Subcutaneous adipose tissue (tissue), 4 donors: Measurements from ENCODE around the gene CCDC171. TPM values are rescaled to one million over a fixed set of nuclear protein-coding genes. Genes with fewer than 3 reads are reported as not detected.

Experiments
- CTCF ChIP-seq: fragments of 450-650 bp; IDR thresholded peaks from one replicate; pipeline ENCODE4 v1.5.1; 2016; ENCODE audit warnings: low read depth, mild to moderate bottlenecking, control low read depth, antibody characterized with exemption, moderate library complexity
- total RNA-seq, 4 donors: library from RNA; depleted of rRNA; stranded (reverse); fragments of >200 nt; gene quantifications; one replicate each; pipeline ENCODE4 v1.1.0, GENCODE V29; 2016

CCDC171 gene
- total RNA-seq, 4 donors from 2014 or later: 2.9 to 3.8 (median 3.6) TPM

GRCh38 chr9:15744196-15744595 lies 191.4 kb downstream of the CCDC171 start:
- TF ChIP-seq CTCF: no peak

DNA sequence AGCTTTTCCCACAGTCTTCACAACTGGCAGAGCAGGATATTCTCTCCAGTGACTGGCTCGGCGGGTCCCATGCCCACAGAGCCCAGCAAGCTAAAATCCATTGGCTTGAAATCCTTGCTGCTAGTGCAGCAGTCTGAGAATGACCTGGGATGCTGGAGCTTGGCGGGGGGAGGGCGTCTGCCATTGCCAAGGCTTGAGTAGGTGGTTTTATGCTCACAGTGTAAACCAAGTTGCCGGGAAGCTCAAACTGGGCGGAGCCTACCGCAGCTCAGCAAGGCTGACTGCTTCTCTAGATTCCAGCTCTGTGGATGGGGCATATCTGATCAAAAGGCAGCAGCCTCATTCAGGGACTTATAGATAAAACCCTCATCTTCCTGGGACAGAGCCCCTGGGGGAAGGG lies 194.1 kb downstream of the CCDC171 start:
- TF ChIP-seq CTCF: no peak

DNA sequence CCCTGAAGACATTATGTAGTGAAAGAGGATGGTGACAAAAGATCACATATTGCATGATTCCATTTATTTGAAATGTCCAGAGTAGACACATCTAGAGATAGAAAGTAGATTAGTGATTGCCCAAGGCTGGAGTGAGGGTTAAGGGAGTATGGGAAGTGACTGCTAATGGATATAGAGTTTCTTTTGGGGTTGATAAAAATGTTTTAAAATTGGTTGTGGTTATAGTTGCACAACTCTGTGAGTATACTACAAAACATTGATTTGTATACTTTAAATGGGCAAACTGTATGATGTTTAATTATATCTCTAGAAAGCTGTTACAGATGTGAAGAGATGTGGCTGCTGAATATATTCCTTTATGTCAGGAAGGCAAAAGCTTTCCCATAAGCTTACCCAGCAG lies 202.8 kb downstream of the CCDC171 start:
- TF ChIP-seq CTCF: no peak

- no peak for TF ChIP-seq CTCF
Observed at GRCh38 chr9:15761551-15761950, 208.7 kb downstream of the CCDC171 start.

DNA sequence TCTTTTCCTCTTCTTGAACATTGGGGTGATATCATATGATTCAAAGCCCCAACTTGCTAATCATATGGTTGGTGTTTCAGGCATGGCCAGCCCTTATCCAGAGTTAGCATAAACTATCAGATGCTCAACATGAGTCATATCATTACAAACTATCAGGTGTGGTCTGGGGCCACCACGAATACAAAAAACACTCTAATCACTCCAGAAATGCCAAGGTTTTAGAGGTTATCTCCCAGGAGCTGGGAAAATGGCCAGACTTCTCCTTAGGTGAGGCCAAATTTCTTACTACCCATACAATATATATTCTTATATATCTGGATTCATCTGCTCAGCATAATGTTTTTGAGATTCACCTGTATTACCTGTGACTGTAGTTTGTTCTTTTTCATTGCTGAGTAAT lies 210.5 kb downstream of the CCDC171 start:
- TF ChIP-seq CTCF: no peak

DNA sequence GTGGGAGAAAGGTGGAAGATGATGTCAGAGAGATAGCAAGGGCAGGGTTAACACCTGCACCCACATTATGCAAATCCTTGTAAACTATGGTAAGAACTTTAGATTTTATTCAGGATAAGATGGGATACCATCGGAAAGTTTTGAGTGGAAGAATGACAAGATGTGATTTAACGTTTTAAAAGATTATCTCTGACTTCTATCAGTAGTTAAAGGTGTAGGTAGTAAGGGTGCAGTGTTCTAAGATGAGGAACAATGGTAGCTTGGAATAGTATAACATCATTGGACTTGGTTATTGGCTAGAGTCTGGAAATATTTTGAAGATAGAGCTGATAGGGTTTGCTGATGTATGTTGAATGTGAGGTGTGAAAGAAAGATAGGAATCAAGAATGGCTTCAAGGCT lies 211.3 kb downstream of the CCDC171 start:
- TF ChIP-seq CTCF: no peak

- no peak for TF ChIP-seq CTCF
Observed at GRCh38 chr9:15769547-15769946, 216.7 kb downstream of the CCDC171 start.

DNA sequence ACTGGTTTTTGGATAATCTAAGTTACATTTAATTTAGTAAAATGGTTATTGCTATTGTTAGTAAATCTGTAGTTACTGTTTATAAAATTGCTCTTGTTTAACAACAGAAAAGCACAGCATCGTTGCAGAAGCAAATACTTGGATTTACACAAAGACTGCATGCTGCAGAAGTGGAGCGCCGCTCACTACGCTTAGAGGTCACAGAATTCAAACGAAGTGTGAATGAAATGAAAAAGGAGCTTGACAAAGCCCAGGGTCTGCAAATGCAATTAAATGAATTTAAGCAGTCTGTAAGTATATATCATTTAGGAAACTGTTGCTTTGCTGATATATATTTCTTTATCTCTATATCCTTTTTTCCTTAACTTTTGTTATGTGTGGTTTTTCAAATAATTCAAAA lies 226.0 kb downstream of the CCDC171 start:
- TF ChIP-seq CTCF: no peak
